Activated naive CD4-positive, alpha-beta T cell treated with anti-CD3 and anti-CD28 coated beads, Interleukin-2, amount 50 U/mL, for 72 hours (primary cell): ENCODE data around the gene PPARGC1A. TPM values are rescaled to one million over a fixed set of nuclear protein-coding genes. Genes with fewer than 3 reads are reported as not detected.

Source experiments
- ATAC-seq, 2 donors: fragments of 150-1000 bp; cut with Tn5 transposase; 2 replicates each; pipeline ENCODE4 v1.10.0; 2021; ENCODE audit warnings: mild to moderate bottlenecking in 2 of 2, moderate library complexity in 2 of 2
- DNase-seq, 2 donors: peaks; one replicate each; pipeline ENCODE4 v3.0.0; 2021 to 2022; ENCODE audit warnings: low spot score in 2 of 2
- H3K27ac Mint-ChIP-seq, 2 donors: one replicate each; pipeline ENCODE4 v1.8.0; 2022; ENCODE audit warnings: mild to moderate bottlenecking in 2 of 2, mixed read lengths in 2 of 2
- H3K36me3 Mint-ChIP-seq, 2 donors: one replicate each; pipeline ENCODE4 v1.8.0; 2022; ENCODE audit warnings: mixed read lengths in 2 of 2
- H3K9me3 Mint-ChIP-seq, 2 donors: one replicate each; pipeline ENCODE4 v1.8.0; 2022; ENCODE audit warnings: mixed read lengths in 2 of 2
- total RNA-seq, 2 donors: library from RNA; stranded (reverse); gene quantifications; one replicate each; pipeline ENCODE4 v1.2.3, GENCODE V29; 2022

PPARGC1A gene
- total RNA-seq, 2 donors from 2014 or later: not detected

- Mint-ChIP-seq H3K9me3 (no peaks in the 10 kb centered on the region), H3K36me3 (no peaks in the 10 kb centered on the region), H3K27ac (no peak overlapping the region)
- DNase-seq: no peak
- ATAC-seq: no peak
Observed at GRCh38 chr4:23835774-23836478, 53.9 kb downstream of the PPARGC1A start.

DNA sequence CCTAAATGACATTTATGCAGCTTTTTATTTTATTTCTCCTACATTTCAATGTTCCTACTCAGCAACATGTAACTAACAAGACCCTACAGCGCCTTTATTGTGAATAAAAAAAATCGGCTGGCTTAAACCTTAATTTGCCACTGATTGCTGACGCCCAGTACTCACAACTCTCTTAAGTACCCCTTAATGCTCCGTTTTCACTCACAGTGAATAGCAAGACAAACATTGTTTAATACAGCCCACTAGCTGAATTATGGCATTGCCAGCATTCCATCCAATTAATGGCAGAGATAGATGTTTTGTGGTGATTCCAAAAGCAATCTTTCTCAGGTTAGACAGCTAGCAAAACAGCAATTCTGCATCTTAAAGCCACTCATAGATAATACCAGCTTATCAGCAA, 61.1 kb downstream of the PPARGC1A start:
- no peak overlapping the region for H3K27ac Mint-ChIP-seq
- DNase-seq (no peak), ATAC-seq (no peak)
- peaks cover 0 to 4% of the 10 kb centered on the region in 2 donors for H3K9me3 Mint-ChIP-seq
- H3K36me3 Mint-ChIP-seq: no peaks in the 10 kb centered on the region

DNA sequence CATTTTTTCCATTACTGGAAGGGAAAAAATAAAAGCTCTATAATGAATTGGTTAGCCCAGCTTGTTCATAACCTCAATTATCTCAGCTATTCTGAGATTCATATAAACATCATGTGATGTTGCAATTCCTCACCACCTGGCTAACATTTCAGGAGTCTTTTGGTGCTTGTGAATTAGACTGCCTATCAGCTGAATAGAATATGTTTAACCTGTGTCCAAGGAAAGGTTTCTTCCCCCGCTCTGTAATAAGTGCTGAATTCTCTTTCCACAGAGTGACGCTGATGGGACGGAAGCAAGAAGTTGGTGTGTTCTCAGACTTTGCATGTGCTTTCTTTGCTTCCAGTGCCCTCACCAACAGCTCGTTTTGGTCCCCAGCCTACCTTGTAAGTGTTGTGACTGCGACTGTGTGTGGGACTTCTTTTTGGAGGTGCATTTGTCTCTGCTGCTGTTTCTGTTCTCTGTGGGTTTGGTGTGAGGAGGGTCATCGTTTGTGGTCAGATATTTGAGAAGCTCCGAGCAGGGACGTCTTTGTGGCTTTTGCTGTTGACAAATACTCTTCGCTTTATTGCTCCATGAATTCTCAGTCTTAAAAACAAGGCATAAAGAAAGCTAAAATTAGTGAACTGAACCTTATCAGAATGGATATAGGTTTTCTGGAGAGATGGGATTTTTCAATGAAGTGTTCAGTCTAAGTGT, 61.7 kb downstream of the PPARGC1A start:
- DNase-seq: no peak
- Mint-ChIP-seq H3K9me3 (peaks cover 0 to 4% of the 10 kb centered on the region in 2 donors), H3K27ac (no peak overlapping the region), H3K36me3 (no peaks in the 10 kb centered on the region)
- no peak for ATAC-seq

DNA sequence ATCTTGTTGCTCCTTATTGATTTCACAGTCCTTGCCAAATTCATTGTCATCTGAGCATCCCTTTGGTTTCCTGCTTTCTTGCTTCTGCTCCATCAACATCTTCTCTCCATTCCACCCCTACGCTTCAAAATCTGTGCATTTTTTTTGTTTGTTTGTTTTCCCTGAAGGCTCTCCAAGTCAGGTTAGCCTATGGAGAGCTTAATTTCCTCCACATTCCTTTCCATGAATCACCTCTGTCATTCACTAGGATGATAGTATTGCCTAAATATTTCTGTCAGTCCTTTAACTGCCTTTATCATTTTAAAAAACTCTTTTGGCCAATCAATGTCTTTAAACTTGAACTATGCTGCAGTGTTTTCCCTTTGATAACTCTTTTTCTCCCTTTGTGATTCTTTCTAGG, 67.7 kb downstream of the PPARGC1A start:
- no peaks in the 10 kb centered on the region for H3K36me3 Mint-ChIP-seq
- DNase-seq: no peak
- peaks cover 0 to 11% of the 10 kb centered on the region in 2 donors for H3K9me3 Mint-ChIP-seq
- H3K27ac Mint-ChIP-seq: no peak overlapping the region
- ATAC-seq: no peak

- no peaks in the 10 kb centered on the region for H3K36me3 Mint-ChIP-seq
- peaks cover 0 to 7% of the 10 kb centered on the region in 2 donors for H3K9me3 Mint-ChIP-seq
- H3K27ac Mint-ChIP-seq: no peak overlapping the region
- no peak for DNase-seq
- no peak for ATAC-seq
Observed at GRCh38 chr4:23819041-23819511, 70.8 kb downstream of the PPARGC1A start.

GRCh38 chr4:23818097-23818885, 71.6 kb downstream of the PPARGC1A start:
- Mint-ChIP-seq H3K27ac (no peak overlapping the region), H3K36me3 (no peaks in the 10 kb centered on the region), H3K9me3 (peaks cover 0 to 8% of the 10 kb centered on the region in 2 donors)
- ATAC-seq: no peak
- DNase-seq: no peak

DNA sequence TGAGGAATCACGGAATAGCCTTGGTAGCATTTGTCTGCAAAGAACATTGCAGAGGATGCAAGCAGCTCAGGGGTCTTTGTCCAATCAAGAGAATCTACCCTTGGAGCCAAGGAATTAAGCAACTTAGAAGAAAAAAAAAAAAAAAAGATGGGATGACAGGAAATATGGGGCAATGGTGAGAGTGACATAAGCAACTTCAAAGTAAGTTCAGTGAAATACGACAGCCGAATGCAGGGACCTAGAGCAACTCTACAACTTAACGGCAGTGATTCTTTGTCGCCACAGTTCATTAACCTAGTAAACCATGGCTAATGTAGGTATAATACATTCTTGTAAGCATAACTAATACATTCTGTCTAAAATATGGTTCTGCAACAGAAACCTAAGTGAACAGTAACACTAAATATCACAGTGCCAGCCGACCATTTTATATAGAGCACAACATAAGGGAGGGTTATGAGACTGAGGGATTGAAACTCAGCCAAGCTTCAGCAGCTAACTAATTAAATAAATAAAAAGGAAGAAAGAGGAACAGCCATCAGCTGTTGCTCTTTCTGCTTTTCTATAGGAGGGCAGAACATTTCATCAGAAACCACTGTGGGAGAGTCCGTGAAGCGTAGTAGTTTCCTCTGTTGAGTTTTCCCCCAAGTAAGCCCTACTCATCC, 74.7 kb downstream of the PPARGC1A start:
- no peak overlapping the region for H3K27ac Mint-ChIP-seq

GRCh38 chr4:23814587-23814986, 75.3 kb downstream of the PPARGC1A start:
- Mint-ChIP-seq H3K36me3 (no peaks in the 10 kb centered on the region), H3K27ac (no peak overlapping the region), H3K9me3 (peaks cover 0 to 11% of the 10 kb centered on the region in 2 donors)
- ATAC-seq (no peak), DNase-seq (no peak)

More for the DNA sequence above, 74.7 kb downstream of the PPARGC1A start:
- H3K36me3 Mint-ChIP-seq: no peaks in the 10 kb centered on the region
- DNase-seq: no peak
- peaks cover 0 to 11% of the 10 kb centered on the region in 2 donors for H3K9me3 Mint-ChIP-seq
- ATAC-seq: no peak

DNA sequence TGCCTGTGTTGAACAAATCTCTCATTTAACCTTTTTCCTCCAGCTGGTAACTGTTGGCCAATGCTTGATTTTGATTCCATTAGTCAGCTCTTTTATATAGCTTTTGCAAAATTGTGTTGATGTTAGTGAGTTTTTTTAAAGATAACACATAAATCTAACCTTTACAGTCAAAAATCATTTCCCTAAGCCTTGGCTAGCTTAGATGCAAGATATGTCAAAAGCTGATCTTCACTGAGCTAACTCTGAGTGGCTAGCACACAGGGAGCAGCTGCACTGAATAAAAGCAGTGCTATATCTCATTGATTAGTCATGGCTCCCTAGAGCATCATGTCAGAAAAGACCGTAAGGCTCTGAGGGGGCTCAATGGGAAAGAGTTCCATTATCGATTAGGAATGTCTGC, 78.7 kb downstream of the PPARGC1A start:
- Mint-ChIP-seq H3K36me3 (no peaks in the 10 kb centered on the region), H3K27ac (no peak overlapping the region), H3K9me3 (peaks cover 0 to 6% of the 10 kb centered on the region in 2 donors)
- ATAC-seq (no peak), DNase-seq (no peak)

GRCh38 chr4:23805450-23805851, 84.4 kb downstream of the PPARGC1A start:
- Mint-ChIP-seq H3K9me3 (peaks cover 6 to 13% of the 10 kb centered on the region in 2 donors), H3K36me3 (no peaks in the 10 kb centered on the region), H3K27ac (no peak overlapping the region)
- no peak for ATAC-seq
- DNase-seq: no peak

- H3K36me3 Mint-ChIP-seq: no peaks in the 10 kb centered on the region
- DNase-seq (no peak), ATAC-seq (no peak)
- H3K9me3 Mint-ChIP-seq: peaks cover 7 to 8% of the 10 kb centered on the region in 2 donors
- no peak overlapping the region for H3K27ac Mint-ChIP-seq
Observed at GRCh38 chr4:23789762-23790161, 100.1 kb downstream of the PPARGC1A start.

DNA sequence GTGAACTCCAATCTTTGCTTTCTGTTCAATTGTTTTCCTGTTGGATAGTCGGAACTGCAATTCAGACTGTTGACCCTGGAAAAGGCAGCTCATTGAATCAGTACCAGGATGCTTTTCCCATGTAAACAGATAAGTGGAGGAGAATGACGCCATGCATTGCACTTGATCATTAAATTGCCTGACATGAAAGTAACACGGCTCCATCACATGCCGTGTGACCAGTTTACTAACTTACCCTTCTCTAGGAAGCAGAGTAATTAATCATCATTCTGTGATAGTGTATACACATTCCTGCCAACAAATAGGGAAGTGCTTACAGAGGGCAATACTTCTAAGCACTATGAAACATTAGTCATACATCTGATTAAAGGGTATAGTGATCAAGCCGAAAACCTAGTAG, 101.4 kb downstream of the PPARGC1A start:
- no peak for DNase-seq
- no peak overlapping the region for H3K27ac Mint-ChIP-seq

DNA sequence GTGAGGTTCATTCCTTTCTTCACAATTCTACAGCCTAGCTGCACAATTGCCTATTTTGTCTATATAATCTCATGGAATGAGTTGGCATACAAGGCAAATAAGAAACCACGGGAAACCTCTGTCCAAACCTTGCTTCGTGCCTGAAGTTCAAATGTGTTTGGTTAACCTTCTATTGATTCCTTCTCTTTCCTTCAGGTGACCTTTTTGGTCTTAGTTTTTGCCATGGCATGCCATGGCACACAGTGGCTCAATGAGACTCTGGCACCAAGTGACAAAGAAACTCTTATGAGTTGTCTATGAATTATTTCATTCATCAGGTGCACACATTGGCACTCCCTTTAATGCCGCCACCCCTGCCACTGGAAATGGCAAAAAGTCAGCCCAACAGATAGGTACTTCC, 101.8 kb downstream of the PPARGC1A start:
- H3K9me3 Mint-ChIP-seq: peaks cover 6 to 13% of the 10 kb centered on the region in 2 donors
- H3K36me3 Mint-ChIP-seq: no peaks in the 10 kb centered on the region
- H3K27ac Mint-ChIP-seq: no peak overlapping the region
- ATAC-seq (no peak), DNase-seq (no peak)

More for the DNA sequence above, 101.4 kb downstream of the PPARGC1A start:
- Mint-ChIP-seq H3K9me3 (peaks cover 6 to 9% of the 10 kb centered on the region in 2 donors), H3K36me3 (no peaks in the 10 kb centered on the region)
- no peak for ATAC-seq

GRCh38 chr4:23782778-23783437, 106.9 kb downstream of the PPARGC1A start:
- no peak for ATAC-seq
- Mint-ChIP-seq H3K9me3 (peaks cover 6 to 18% of the 10 kb centered on the region in 2 donors), H3K36me3 (no peaks in the 10 kb centered on the region), H3K27ac (no peak overlapping the region)
- DNase-seq: no peak

- no peak for DNase-seq
- H3K27ac Mint-ChIP-seq: no peak overlapping the region
- H3K36me3 Mint-ChIP-seq: no peaks in the 10 kb centered on the region
- no peak for ATAC-seq
- peaks cover 0 to 14% of the 10 kb centered on the region in 2 donors for H3K9me3 Mint-ChIP-seq
Observed at GRCh38 chr4:23779839-23780238, 110.0 kb downstream of the PPARGC1A start.

GRCh38 chr4:23779422-23779821, 110.4 kb downstream of the PPARGC1A start:
- ATAC-seq: no peak
- Mint-ChIP-seq H3K36me3 (no peaks in the 10 kb centered on the region), H3K9me3 (peaks cover 0 to 14% of the 10 kb centered on the region in 2 donors), H3K27ac (no peak overlapping the region)
- no peak for DNase-seq
